SH-SY5Y (cell line): ENCODE data around the gene MLLT11.

Source experiments
- GATA2 ChIP-seq: IDR thresholded peaks from 2 replicates; pipeline ENCODE4 v1.6.1; 2011; ENCODE audit warnings: mild to moderate bottlenecking, low read depth, low read length
- GATA3 ChIP-seq: IDR thresholded peaks from 2 replicates; pipeline ENCODE4 v1.6.1; 2011; ENCODE audit warnings: low read depth, mild to moderate bottlenecking, low read length, moderate library complexity

DNA sequence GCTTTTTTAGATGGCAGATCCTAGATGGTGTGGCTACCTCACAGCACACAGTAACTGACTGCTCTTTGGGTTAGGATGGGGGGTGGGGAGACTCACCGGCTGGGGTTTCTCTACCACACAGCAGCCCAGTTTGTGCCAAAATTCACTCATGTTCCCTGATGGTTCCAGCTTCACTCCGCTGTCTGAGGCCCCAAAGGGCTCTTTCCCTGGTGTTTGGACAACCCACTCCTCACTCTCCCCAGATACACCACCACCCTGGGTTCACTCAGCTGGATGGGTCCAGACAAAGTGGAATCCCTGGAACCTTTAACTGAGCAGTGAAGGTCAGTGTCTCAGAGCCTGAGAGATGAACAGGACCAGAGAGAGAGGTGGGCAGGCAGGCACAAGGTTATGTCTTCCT lies 4.6 kb upstream of the MLLT11 start:
- no peak for TF ChIP-seq GATA3
- TF ChIP-seq GATA2: no peak
